Dedifferentiated amniotic fluid mesenchymal stem cell (primary cell): Measurements from ENCODE around the gene MARCHF3.
"Not testable (repeated sequence)": the region's sequence is repeated elsewhere in the genome, so short reads cannot be mapped to it uniquely, and the experiment has no call there.

Source experiments
- DNase-seq: peaks from one replicate; pipeline ENCODE4 v3.0.0-alpha.2; 2016; ENCODE audit errors: extremely low spot score

Gene MARCHF3

GRCh38 chr5:126954981-126955380, 75.4 kb downstream of the MARCHF3 start:
- no peak for DNase-seq

DNA sequence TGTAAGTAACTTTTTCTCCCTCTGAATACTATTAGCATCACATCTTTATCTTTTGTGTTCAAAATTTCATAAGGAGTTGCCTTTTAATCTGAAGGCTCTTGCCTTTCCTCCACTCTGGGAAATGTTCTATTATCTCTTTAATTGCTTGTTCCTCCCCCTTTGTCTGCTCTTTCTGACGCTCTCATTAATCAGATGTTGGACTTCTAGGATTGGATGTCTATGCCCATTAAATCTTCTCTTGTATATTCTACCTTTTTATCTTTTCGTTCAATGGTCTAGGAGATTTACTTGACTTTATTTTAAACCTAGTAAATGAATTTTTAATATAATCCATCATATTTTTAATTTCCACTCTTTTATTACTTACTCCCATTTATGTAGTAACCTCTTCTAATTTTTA, 76.7 kb downstream of the MARCHF3 start:
- DNase-seq, result no peak

GRCh38 chr5:126949475-126949874, 80.9 kb downstream of the MARCHF3 start:
- no peak for DNase-seq

- DNase-seq, result no peak
Observed at GRCh38 chr5:126948453-126948852, 81.9 kb downstream of the MARCHF3 start.

DNA sequence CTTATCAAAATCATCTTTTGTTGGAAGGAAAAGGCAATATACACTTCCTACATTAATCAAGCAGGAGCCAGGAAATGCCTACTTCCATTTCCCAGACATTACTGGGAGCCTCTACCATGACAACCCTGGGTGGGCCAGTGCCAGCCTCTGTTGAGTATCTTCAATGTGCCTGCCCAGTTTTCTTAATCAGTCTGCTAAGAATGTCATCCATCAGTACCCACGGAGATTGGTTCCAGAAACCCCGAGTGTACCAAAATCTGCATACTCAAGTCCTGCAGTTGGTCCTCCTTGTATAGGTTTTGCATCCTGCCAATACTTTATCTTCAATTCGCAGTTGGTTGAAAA, 82.4 kb downstream of the MARCHF3 start:
- DNase-seq, result no peak

- no peak for DNase-seq
Observed at GRCh38 chr5:126947146-126948010, 83.0 kb downstream of the MARCHF3 start.

GRCh38 chr5:126942908-126943307, 87.5 kb downstream of the MARCHF3 start:
- not testable (repeated sequence) for DNase-seq

DNA sequence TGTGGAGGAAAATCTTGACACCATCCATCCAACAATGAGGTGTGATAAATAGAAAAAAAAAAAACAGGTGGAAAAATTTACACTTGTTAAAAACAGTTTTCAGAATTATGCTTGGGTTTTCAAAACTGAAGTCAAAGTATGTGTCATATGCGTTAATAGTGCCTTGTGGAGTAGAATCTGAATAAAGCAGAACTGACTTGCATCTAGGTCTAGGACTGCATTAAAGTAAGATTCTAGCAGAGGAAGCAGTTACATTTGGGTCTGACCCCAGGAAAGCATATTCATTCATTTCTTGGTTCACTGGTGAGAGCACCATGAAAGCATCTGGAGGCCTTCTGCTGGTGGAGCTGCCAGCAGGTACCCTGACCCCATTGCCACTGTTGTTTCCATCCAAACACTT, 89.0 kb downstream of the MARCHF3 start:
- no peak for DNase-seq

DNA sequence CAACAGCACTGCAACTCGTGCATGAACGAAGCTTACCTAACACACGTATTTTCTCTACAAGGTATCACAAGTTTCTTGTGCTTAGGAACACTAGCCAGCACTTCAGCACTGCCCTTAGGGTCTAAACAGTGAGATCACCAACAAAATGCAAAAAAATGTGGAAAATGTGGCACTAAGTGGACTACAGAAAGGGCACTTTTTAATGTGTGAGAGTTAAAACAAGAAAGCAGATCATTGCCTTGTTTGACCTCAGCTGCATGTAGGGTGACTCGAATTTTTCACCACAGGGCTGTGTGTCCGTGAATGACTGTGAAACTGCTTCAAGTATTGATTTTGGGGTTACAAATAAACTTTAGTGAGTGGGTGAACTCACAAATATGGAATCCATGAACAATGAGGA, 90.5 kb downstream of the MARCHF3 start:
- no peak for DNase-seq

- DNase-seq, result peak; percentile 79
Observed at GRCh38 chr5:126938466-126938865, 91.9 kb downstream of the MARCHF3 start.

GRCh38 chr5:126937771-126938170, 92.6 kb downstream of the MARCHF3 start:
- no peak for DNase-seq

DNA sequence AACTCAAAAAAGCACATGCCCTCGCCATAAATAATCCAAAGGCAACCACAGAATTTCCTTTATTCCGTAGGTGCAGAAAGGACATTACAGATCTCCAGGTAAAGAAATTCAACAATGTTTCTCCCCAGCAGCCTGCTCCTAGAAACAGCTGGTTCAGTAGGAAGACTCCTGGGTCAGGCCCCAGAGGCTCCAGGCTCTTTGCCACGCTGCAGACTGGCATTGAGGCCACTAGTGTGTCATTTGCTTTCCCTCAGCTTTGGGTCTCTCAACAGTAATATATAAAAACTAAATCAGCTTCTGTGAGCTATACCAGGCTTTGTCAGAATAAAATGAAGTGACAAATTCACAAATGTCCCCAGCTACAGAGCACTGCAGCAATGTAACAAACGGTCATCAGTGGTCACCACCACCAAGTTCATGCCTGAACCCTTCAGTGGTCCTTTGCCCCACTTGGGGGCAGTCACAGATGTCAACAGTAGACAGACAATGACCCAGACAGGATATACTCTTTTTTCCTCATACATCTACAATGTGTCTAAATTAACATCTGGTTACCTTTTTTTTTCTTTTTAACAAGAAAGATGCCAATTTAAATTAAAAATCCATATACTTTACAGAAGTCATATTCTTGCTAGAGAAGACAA, 93.5 kb downstream of the MARCHF3 start:
- DNase-seq, result no peak

GRCh38 chr5:126931963-126932660, 98.2 kb downstream of the MARCHF3 start:
- DNase-seq, result no peak

DNA sequence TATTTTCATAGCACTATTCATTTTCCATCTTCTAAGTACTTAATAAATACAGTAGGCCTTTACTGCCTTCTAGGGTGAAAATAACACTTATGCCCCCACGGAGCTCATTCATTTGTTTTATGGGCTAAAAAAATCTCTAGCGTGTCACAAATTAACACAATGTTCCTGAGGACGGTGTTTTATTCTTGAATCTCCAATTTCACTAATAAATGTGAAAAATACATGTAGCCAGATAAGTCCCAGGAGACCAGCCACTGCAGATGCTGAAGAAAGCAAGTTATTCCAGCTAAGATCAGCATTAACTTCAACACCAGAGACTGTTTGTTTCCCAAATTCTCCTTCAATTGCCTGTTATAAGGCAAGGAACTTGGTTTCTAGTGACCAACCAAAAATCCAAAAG, 102.3 kb downstream of the MARCHF3 start:
- DNase-seq, result no peak

- no peak for DNase-seq
Observed at GRCh38 chr5:126927429-126927828, 102.9 kb downstream of the MARCHF3 start.

GRCh38 chr5:126926187-126926586, 104.2 kb downstream of the MARCHF3 start:
- DNase-seq, result no peak

DNA sequence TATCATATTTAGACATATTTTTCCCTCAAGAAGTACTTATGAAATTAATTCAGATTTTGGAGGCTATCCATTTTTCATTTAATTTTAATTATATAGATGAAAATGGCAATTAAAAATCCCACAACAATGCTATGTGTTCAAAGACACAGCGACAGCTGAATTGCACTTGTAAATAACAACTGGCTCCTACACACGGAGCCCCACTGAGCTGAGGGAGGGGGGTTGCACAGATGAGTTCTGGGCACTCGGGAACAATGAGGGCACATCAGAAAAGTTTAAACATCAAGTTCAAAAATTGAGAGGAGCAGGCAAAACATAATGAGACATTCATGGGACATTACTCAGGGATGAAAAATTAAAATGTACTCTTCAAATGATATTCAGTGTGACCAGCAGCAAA, 104.9 kb downstream of the MARCHF3 start:
- no peak for DNase-seq

GRCh38 chr5:126924331-126925033, 105.9 kb downstream of the MARCHF3 start:
- DNase-seq, result no peak

- DNase-seq, result no peak
Observed at GRCh38 chr5:126921241-126922091, 108.9 kb downstream of the MARCHF3 start.

- no peak for DNase-seq
Observed at GRCh38 chr5:126920291-126920690, 110.1 kb downstream of the MARCHF3 start.

DNA sequence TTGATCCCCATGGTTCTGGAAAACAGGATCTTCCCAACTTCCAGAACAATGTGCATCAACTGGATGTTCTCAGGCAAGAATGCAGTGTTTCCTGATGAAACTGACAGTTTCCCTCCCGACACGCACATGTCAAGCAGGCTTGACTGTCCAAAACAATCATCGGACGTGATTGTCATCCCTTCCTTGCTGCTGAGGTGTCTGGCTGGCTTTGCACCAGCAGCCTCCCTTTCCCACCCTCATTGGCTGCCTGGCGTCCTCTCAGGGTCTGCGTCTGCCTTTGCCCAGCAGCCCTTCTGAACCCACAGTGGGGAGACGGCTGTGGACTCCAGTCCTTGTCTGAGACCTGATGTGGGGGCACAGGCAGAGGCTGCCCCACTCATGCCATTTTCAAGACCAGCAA, 110.8 kb downstream of the MARCHF3 start:
- no peak for DNase-seq
